GM12878 (cell line): ENCODE data around the gene ZNF165. TPM values are rescaled to one million over a fixed set of nuclear protein-coding genes. Genes with fewer than 3 reads are reported as not detected.

Source experiments
- BRCA1 ChIP-seq: IDR thresholded peaks from 2 replicates; pipeline ENCODE4 v1.6.1; 2011; ENCODE audit warnings: low read depth, low read length, improper control_type of control experiment
- CHD1 ChIP-seq: IDR thresholded peaks from 2 replicates; pipeline ENCODE4 v1.6.1; 2012; ENCODE audit warnings: low read depth, low read length, improper control_type of control experiment
- EED ChIP-seq: sonication (generic); IDR thresholded peaks from 2 replicates; pipeline ENCODE4 v1.6.1; 2016; ENCODE audit warnings: antibody characterized with exemption, low read depth
- HDGF ChIP-seq: fragments of 450-650 bp; IDR thresholded peaks from 2 replicates; pipeline ENCODE4 v1.6.1; 2016; ENCODE audit warnings: antibody characterized with exemption
- KDM1A ChIP-seq: fragments of 200-600 bp; sonication (generic); IDR thresholded peaks from 2 replicates; pipeline ENCODE4 v1.6.1; 2016; ENCODE audit warnings: borderline replicate concordance
- NBN ChIP-seq: fragments of 450-650 bp; IDR thresholded peaks from 2 replicates; pipeline ENCODE4 v1.6.1; 2016
- PBX3 ChIP-seq: IDR thresholded peaks from 2 replicates; pipeline ENCODE4 v1.6.1; 2011; ENCODE audit warnings: mild to moderate bottlenecking, low read depth, low read length, moderate library complexity; ENCODE audit not compliant: insufficient replicate concordance
- RELA ChIP-seq: fragments of 450-650 bp; IDR thresholded peaks from 2 replicates; pipeline ENCODE4 v1.8.0; 2014; ENCODE audit warnings: borderline replicate concordance; ENCODE audit not compliant: partially characterized antibody
- SKIL ChIP-seq: fragments of 450-650 bp; IDR thresholded peaks from 2 replicates; pipeline ENCODE4 v1.6.1; 2017; ENCODE audit warnings: mild to moderate bottlenecking, low read depth, inconsistent platforms; ENCODE audit not compliant: poor library complexity, severe bottlenecking
- SUPT20H ChIP-seq: IDR thresholded peaks from 2 replicates; pipeline ENCODE4 v1.6.1; 2011; ENCODE audit warnings: low read depth, mild to moderate bottlenecking, low read length, moderate library complexity, borderline replicate concordance; ENCODE audit not compliant: control insufficient read depth
- YY1 ChIP-seq: IDR thresholded peaks from 2 replicates; pipeline ENCODE4 v1.6.1; 2011; ENCODE audit warnings: low read depth, mild to moderate bottlenecking, low read length
- ZBTB40 ChIP-seq: fragments of 450-650 bp; IDR thresholded peaks from 2 replicates; pipeline ENCODE4 v1.6.1; 2016; ENCODE audit warnings: mild to moderate bottlenecking, moderate library complexity, borderline replicate concordance
- ZNF622 ChIP-seq: fragments of 450-650 bp; IDR thresholded peaks from 2 replicates; pipeline ENCODE4 v1.6.1; 2017; ENCODE audit warnings: mild to moderate bottlenecking, inconsistent platforms
- polyA plus RNA-seq, 11 experiments: library from polyadenylated mRNA; depleted of rRNA in 4 of 11; unstranded in 6 of 11; stranded (reverse) in 5 of 11; fragments of >200 nt; fragmentation: Nextera tagmentation in 4 of 11; fragmentation: Illumina TruSeq in 1 of 11; extraction: Ambion mirVana in 4 of 11; extraction: Trizol in 1 of 11; gene quantifications; 1 replicate in 1 of 11; 2 replicates in 10 of 11; pipeline versions ENCODE4 v1.2.1 to v1.2.3, GENCODE V29; 2011 to 2016; ENCODE audit warnings: inconsistent platforms in 2 of 11, missing spikeins in 2 of 11, low read depth in 1 of 11
- total RNA-seq, 4 experiments: library from RNA; depleted of rRNA in 3 of 4; stranded (reverse); fragments of >200 nt in 3 of 4; fragmentation: Illumina TruSeq in 1 of 4; extraction: Trizol in 1 of 4; gene quantifications; 2 replicates each; pipeline versions ENCODE4 v1.2.1 to v1.2.3, GENCODE V29; 2013 to 2021
- TF ChIP-seq, protein P1 (sequence below): fragments of 450-650 bp; IDR thresholded peaks from 2 replicates; pipeline ENCODE4 v1.6.1; 2017; ENCODE audit warnings: antibody characterized with exemption, mild to moderate bottlenecking, moderate library complexity

The ZNF165 gene
- total and polyA plus RNA-seq, 10 of the 15 experiments (the other 5 are each of a cell fraction or from before 2014, with no cell fraction given) = 1.1 to 5.0 (median 2.9) TPM

DNA sequence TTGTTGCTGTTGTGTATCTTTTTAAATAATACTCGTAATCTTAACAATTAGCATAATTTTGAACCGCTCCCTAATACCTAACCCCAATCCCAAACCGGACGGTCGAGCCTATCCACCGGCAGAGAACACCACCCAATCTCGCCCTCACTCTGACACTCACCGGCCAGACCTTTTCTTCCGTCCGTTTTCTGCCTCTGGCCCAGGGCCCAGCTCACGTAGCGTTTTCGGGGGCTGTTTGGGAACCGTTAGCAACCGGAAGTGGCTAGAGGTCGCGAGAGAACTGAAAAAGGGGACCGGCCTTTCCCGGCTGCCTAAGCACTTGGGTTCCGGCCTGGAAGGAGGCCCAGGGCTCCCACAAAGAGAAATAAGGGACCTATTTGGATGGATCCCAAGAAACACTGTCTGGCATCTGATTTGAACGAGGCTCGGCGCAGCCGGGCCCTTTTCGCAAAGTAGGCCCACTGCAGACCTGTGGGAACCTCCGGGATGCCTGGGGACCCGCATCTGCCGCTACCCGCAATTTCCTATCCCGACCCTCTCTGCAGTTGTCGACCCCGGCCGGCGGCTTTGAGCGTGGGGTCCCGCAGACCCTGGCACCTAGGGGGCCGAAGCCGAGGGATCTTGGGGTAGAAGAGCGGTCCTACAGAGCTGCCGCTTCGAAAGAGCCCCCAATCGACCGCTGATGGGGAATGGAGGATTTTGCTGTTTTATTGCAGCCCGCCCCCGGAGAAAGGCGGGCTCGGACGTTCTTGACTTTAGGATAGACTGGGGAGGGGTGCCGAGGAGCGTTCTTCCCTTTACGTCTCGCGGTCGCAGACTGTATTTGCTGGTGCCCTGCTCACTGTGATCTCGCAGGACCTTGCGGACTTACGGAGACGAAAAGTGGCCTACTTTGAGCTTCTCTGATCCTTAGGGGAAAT lies 56.5 kb downstream of the ZNF165 start (continued):
- TF ChIP-seq PBX3 (no peak), SUPT20H (no peak), YY1 (peak; percentile 83; the same call in 1 of the 2 replicates), ZNF622 (no peak), EED (peak; percentile 80), RELA (peak; percentile 86), NBN (0 out of 2 replicates have a peak, but pooled peaks have one; percentile 83), BRCA1 (0 out of 2 replicates have a peak, but pooled peaks have one; percentile 20), CHD1 (no peak), ZBTB40 (peak; percentile 98), KDM1A (no peak), SKIL (peak; percentile 46), HDGF (no peak)
- TF ChIP-seq, protein P1, sequence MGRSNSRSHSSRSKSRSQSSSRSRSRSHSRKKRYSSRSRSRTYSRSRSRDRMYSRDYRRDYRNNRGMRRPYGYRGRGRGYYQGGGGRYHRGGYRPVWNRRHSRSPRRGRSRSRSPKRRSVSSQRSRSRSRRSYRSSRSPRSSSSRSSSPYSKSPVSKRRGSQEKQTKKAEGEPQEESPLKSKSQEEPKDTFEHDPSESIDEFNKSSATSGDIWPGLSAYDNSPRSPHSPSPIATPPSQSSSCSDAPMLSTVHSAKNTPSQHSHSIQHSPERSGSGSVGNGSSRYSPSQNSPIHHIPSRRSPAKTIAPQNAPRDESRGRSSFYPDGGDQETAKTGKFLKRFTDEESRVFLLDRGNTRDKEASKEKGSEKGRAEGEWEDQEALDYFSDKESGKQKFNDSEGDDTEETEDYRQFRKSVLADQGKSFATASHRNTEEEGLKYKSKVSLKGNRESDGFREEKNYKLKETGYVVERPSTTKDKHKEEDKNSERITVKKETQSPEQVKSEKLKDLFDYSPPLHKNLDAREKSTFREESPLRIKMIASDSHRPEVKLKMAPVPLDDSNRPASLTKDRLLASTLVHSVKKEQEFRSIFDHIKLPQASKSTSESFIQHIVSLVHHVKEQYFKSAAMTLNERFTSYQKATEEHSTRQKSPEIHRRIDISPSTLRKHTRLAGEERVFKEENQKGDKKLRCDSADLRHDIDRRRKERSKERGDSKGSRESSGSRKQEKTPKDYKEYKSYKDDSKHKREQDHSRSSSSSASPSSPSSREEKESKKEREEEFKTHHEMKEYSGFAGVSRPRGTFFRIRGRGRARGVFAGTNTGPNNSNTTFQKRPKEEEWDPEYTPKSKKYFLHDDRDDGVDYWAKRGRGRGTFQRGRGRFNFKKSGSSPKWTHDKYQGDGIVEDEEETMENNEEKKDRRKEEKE = no peak
